ENCODE results near the gene SULT1A2.
"Not testable (repeated sequence)": the region's sequence is repeated elsewhere in the genome, so short reads cannot be mapped to it uniquely, and the experiment has no call there.

Gene SULT1A2

GRCh38 chr16:28608867-28609596 lies 12.2 kb upstream of the SULT1A2 start:
- not testable (repeated sequence) for DNase-seq

- not testable (repeated sequence) for DNase-seq
These were observed 11.6 kb upstream of the SULT1A2 start for GRCh38 chr16:28608496-28608808.

- DNase-seq = not testable (repeated sequence)
These were observed 11.0 kb upstream of the SULT1A2 start for GRCh38 chr16:28607681-28608495.

GRCh38 chr16:28607116-28607623 lies 10.3 kb upstream of the SULT1A2 start:
- DNase-seq = no peak

- no peak for DNase-seq
These were observed 9.7 kb upstream of the SULT1A2 start for GRCh38 chr16:28606291-28607115.

GRCh38 chr16:28604186-28604565 lies 7.3 kb upstream of the SULT1A2 start:
- DNase-seq = no peak

GRCh38 chr16:28603381-28604185 lies 6.7 kb upstream of the SULT1A2 start:
- DNase-seq = no peak

GRCh38 chr16:28602529-28602928 lies 5.7 kb upstream of the SULT1A2 start:
- DNase-seq = no peak

- DNase-seq = not testable (repeated sequence)
These were observed 5.2 kb upstream of the SULT1A2 start for GRCh38 chr16:28602062-28602461.

GRCh38 chr16:28601589-28601988 lies 4.7 kb upstream of the SULT1A2 start:
- not testable (repeated sequence) for DNase-seq

- not testable (repeated sequence) for DNase-seq
These were observed 4.1 kb upstream of the SULT1A2 start for GRCh38 chr16:28600965-28601364.

- not testable (repeated sequence) for DNase-seq
These were observed 2.8 kb upstream of the SULT1A2 start for GRCh38 chr16:28599377-28600285.

GRCh38 chr16:28597692-28598261 lies 927 bp upstream of the SULT1A2 start:
- no peak for DNase-seq

GRCh38 chr16:28596115-28596630 lies 677 bp downstream of the SULT1A2 start:
- DNase-seq = no peak

- DNase-seq = not testable (repeated sequence)
These were observed 1.4 kb downstream of the SULT1A2 start for GRCh38 chr16:28595451-28595850.

GRCh38 chr16:28592979-28593553 lies 3.8 kb downstream of the SULT1A2 start:
- no peak for DNase-seq

- DNase-seq = no peak
These were observed 4.3 kb downstream of the SULT1A2 start for GRCh38 chr16:28592511-28592910.

- DNase-seq = no peak
These were observed 5.5 kb downstream of the SULT1A2 start for GRCh38 chr16:28591355-28591754.

GRCh38 chr16:28590384-28591340 lies 6.2 kb downstream of the SULT1A2 start:
- DNase-seq = no peak
